Hepatic stellate cell (primary cell): ENCODE results near the gene ITIH5.

Source experiments
- DNase-seq: peaks from one replicate; pipeline ENCODE4 v3.0.0; 2011; ENCODE audit warnings: low spot score

Gene ITIH5

GRCh38 chr10:7515439-7515838, 151.3 kb downstream of the ITIH5 start:
- no peak for DNase-seq

GRCh38 chr10:7513936-7514335, 152.8 kb downstream of the ITIH5 start:
- DNase-seq, result no peak

DNA sequence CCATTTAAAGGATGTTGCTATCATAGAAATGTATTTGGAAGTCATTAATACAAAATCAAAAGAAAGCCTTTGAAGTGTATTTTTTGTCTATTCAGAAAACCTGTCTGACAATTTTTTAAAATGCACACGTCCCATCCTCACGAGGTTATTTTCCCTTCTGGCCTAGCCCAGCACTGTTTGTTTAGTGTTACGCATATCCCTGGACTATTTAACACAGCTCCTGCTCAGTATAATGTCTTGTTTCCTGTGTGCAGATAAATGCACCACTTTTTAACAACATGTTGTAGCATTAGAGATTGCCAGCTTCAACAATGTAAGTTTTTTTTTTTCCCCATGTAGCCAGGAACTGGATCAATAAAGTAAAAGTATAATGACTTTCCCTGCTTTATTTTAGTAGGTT, 153.3 kb downstream of the ITIH5 start:
- DNase-seq, result no peak

DNA sequence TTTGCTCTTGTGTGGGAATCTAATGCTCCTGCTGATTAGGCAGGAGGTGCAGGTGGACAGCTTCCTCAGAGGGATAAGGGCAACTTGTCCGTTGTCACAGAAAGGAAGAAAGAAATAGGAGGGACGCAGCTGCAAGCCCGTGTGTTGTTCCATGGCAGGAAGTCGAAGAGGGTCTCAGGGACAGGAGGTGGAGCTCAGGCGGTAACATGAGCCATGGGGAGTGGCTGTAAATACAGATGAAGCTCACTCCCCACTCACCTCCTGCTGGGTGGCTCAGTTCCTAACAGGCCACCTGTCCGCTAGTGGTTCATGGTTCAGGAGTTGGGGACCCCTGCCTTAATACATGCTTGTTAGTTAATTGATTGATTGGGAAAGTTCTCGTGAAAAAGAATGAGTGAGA, 154.3 kb downstream of the ITIH5 start:
- no peak for DNase-seq

GRCh38 chr10:7511612-7512011, 155.2 kb downstream of the ITIH5 start:
- no peak for DNase-seq
